Neuron (in vitro differentiated cells): ENCODE measurements around the gene RBM25.
"Not testable (repeated sequence)": the region's sequence is repeated elsewhere in the genome, so short reads cannot be mapped to it uniquely, and the experiment has no call there.

Source experiments
- H2AFZ ChIP-seq: one replicate; pipeline ENCODE4 v1.6.1; 2013; ENCODE audit warnings: low read depth, mild to moderate bottlenecking, inconsistent platforms, low read length, moderate library complexity
- H3K27me3 ChIP-seq: one replicate; pipeline ENCODE4 v1.6.1; 2013; ENCODE audit warnings: low read length; ENCODE audit not compliant: insufficient read depth
- H3K36me3 ChIP-seq: one replicate; pipeline ENCODE4 v1.6.1; 2013; ENCODE audit warnings: low read length; ENCODE audit not compliant: insufficient read depth
- H3K4me1 ChIP-seq: one replicate; pipeline ENCODE4 v1.6.1; 2013; ENCODE audit warnings: low read length; ENCODE audit not compliant: insufficient read depth
- H3K4me3 ChIP-seq: 2 replicates; pipeline ENCODE4 v1.5.1; 2013; ENCODE audit warnings: mild to moderate bottlenecking, low read length, moderate library complexity
- H3K9me3 ChIP-seq: one replicate; pipeline ENCODE4 v1.6.1; 2013; ENCODE audit warnings: low read length

RBM25 gene

DNA sequence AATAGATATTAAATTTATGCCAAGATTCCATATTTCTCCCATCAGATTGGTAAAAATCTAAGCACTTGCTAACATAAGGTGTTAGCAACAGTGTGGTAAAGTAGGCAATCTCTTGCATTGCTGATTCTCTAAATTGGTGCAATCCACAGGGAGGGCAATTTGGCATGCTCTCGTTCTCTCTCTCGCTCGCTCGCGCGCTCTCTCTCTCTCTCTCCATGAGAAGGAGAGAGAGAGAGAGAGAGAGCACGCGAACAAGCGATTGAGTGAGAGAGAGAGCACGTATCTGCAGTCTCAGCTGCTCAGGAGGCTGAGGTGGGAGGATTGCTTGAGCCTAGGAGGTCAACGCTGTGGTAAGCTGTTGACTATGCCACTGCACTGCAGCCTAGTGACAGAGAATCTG, 103.9 kb downstream of the RBM25 start:
- Histone ChIP-seq H3K27me3 (no peaks in the 10 kb centered on the region), H3K4me1 (no peaks in the 10 kb centered on the region), H3K36me3 (peaks cover 54% of the 10 kb centered on the region)

DNA sequence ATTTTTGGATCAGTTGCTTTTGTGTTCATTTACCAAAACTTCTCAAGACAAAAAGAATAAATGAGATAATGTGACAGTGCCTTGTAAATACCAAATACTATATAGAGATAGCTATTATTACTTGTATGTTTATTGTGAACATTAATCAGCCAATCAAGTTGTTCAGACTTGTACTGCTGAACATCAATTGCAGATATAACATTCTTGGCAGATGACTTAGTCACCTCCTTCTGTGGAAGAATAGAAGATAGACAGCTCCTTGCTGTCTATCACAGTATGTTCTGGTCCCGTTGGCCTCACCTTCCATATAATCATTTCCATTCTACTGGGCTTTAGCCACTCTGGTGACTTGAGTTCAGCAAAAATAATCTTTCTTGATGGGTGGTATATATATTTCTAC, 108.1 kb downstream of the RBM25 start:
- H2AFZ ChIP-seq = no peak overlapping the region
- H3K27me3 ChIP-seq = no peaks in the 10 kb centered on the region
- H3K36me3 ChIP-seq = peaks cover 55% of the 10 kb centered on the region
- peaks cover 14% of the 10 kb centered on the region for H3K4me1 ChIP-seq
- no peak overlapping the region for H3K4me3 ChIP-seq
- no peaks in the 10 kb centered on the region for H3K9me3 ChIP-seq

More for the DNA sequence above, 103.9 kb downstream of the RBM25 start:
- Histone ChIP-seq H2AFZ (no peak overlapping the region), H3K9me3 (no peaks in the 10 kb centered on the region), H3K4me3 (no peak overlapping the region)

DNA sequence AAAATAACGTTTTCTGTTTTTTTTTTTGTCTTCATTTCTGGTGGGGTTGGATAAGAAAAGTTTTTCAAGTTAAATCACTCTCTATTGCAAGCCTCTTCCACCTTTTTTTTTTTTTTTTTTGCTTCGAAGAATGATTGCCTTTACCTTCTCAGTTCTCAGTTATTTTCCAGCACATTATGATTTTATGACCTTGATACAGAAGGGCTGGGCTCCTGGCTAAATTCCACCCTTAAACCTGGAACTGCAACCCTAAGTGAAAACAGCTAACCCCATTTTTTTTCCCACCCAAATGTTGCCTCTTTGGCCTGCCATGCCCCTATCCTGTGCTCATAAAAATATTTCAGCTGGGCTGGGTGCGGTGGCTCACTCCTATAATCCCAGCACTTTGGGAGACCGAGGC, 109.4 kb downstream of the RBM25 start:
- Histone ChIP-seq H2AFZ (no peak overlapping the region), H3K4me1 (peaks cover 14% of the 10 kb centered on the region), H3K27me3 (no peaks in the 10 kb centered on the region), H3K36me3 (peaks cover 54% of the 10 kb centered on the region), H3K9me3 (no peaks in the 10 kb centered on the region), H3K4me3 (no peak overlapping the region)

DNA sequence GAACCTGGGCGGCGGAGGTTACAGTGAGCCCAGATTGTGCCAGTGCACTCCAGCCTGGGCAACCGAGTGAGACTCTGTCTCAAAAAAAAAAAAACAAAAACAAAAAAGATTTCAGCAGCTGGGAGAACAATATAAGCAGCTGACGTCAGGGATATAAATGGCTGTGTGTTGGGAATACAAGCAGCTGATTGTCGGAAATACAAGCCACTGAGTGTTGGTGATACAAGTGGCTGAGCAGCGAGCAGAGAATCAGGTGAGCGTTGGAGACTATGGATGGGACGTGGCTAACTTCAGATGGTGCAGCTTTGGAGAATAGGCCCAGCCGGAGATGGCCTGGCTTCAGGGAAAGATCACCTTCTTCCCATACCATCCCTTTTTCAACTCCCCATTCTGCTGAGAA, 109.9 kb downstream of the RBM25 start:
- H3K4me1 ChIP-seq = peaks cover 14% of the 10 kb centered on the region
- no peaks in the 10 kb centered on the region for H3K9me3 ChIP-seq
- no peak overlapping the region for H3K4me3 ChIP-seq
- no peaks in the 10 kb centered on the region for H3K27me3 ChIP-seq
- peaks cover 54% of the 10 kb centered on the region for H3K36me3 ChIP-seq
- H2AFZ ChIP-seq = no peak overlapping the region

DNA sequence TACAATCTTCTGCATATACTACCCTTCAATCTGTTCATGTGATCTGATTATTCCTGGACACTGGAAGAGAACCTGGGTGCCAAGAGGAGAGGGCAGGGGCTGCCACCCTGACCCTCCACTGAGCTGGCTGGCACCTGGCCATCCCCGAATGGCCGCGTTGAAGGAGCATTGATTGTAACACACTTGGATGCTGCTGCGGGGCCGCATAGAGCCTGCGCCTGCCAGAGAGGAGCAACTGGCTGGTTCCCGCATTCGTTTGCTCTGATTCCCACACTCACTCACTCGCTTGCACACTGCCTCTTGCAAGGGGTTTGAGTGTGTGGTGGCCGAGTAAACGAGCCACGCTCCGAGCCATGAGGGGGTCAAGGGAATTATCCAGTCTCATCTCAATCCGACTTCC, 110.4 kb downstream of the RBM25 start:
- Histone ChIP-seq H3K27me3 (no peaks in the 10 kb centered on the region), H3K36me3 (peaks cover 58% of the 10 kb centered on the region), H2AFZ (no peak overlapping the region), H3K4me3 (no peak overlapping the region), H3K4me1 (peaks cover 14% of the 10 kb centered on the region), H3K9me3 (no peaks in the 10 kb centered on the region)

DNA sequence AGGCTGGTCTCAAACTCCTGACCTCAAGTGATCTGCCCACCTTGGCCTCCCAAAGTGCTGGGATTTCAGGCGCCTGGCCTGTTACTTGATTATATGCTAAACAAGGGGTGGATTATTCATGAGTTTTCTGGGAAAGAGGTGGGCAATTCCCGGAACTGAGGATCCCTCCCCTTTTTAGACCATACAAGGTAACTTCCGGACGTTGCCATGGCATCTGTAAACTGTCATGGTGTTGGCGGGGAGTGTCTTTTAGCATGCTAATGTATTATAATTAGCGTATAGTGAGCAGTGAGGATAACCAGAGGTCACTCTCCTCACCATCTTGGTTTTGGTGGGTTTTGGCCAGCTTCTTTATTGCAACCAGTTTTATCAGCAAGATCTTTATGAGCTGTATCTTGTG, 111.5 kb downstream of the RBM25 start:
- H3K4me3 ChIP-seq, H3K9me3 ChIP-seq, H2AFZ ChIP-seq, H3K27me3 ChIP-seq: not testable (repeated sequence)
- Histone ChIP-seq H3K36me3 (peaks cover 60% of the 10 kb centered on the region), H3K4me1 (peaks cover 14% of the 10 kb centered on the region)

DNA sequence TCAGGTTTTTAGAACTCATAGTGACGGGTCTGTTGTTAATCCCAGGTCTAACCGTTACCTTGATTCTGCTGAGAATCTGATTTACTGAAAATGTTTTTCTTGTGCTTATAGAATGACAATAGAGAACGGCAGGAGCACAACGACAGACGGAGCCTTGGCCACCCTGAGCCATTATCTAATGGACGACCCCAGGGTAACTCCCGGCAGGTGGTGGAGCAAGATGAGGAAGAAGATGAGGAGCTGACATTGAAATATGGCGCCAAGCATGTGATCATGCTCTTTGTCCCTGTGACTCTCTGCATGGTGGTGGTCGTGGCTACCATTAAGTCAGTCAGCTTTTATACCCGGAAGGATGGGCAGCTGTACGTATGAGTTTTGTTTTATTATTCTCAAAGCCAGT, 112.4 kb downstream of the RBM25 start:
- no peaks in the 10 kb centered on the region for H3K27me3 ChIP-seq
- no peaks in the 10 kb centered on the region for H3K9me3 ChIP-seq
- H3K4me1 ChIP-seq = peaks cover 14% of the 10 kb centered on the region
- H3K4me3 ChIP-seq = no peak overlapping the region
- no peak overlapping the region for H2AFZ ChIP-seq
- peaks cover 62% of the 10 kb centered on the region for H3K36me3 ChIP-seq

DNA sequence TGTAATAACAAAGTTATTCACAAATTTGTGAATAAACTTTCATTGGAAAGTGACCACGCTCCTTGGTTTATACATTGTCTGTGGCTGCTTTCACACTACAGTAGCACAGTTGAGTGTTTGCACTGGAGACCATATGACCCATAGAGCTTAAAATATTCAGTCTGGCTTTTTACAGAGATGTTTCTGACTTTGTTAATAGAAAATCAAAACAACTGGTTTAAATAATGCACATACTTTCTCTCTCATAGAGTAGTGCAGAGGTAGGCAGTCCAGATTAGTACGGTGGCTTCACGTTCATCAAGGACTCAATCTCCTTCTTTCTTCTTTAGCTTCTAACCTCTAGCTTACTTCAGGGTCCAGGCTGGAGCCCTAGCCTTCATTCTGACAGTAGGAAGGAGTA, 114.2 kb downstream of the RBM25 start:
- Histone ChIP-seq H3K4me3 (no peak overlapping the region), H3K36me3 (peaks cover 68% of the 10 kb centered on the region), H2AFZ (no peak overlapping the region), H3K27me3 (no peaks in the 10 kb centered on the region), H3K9me3 (no peaks in the 10 kb centered on the region), H3K4me1 (peaks cover 14% of the 10 kb centered on the region)

DNA sequence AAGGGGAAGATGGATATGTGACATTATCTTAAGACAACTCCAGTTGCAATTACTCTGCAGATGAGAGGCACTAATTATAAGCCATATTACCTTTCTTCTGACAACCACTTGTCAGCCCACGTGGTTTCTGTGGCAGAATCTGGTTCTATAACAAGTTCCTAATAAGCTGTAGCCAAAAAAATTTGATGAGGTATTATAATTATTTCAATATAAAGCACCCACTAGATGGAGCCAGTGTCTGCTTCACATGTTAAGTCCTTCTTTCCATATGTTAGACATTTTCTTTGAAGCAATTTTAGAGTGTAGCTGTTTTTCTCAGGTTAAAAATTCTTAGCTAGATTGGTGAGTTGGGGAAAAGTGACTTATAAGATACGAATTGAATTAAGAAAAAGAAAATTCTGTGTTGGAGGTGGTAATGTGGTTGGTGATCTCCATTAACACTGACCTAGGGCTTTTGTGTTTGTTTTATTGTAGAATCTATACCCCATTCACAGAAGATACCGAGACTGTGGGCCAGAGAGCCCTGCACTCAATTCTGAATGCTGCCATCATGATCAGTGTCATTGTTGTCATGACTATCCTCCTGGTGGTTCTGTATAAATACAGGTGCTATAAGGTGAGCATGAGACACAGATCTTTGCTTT, 114.9 kb downstream of the RBM25 start:
- Histone ChIP-seq H3K4me3 (no peak overlapping the region), H3K9me3 (no peaks in the 10 kb centered on the region), H3K36me3 (peaks cover 68% of the 10 kb centered on the region), H3K4me1 (peaks cover 14% of the 10 kb centered on the region), H2AFZ (no peak overlapping the region), H3K27me3 (no peaks in the 10 kb centered on the region)
